ENCODE data around the gene UBAP1. TPM values are rescaled to one million over a fixed set of nuclear protein-coding genes. Genes with fewer than 3 reads are reported as not detected.
"Not testable (repeated sequence)": the region's sequence is repeated elsewhere in the genome, so short reads cannot be mapped to it uniquely, and the experiment has no call there.

UBAP1 gene
- total RNA-seq = 10 to 100 TPM; 18.6 to 52.2 (median 31.7) TPM

GRCh38 chr9:34178436-34179212, at the start of gene UBAP1:
Gene UBAP1 (plus strand): TSS chr9:34179043. CDS start chr9:34220915, 41,872 bp downstream.
- Histone ChIP-seq H3K27ac (peak within 1 kb of the TSS; percentile 94 to 97), H3K4me1 (replicated peaks in 1 of 2) (peaks cover 7 to 9% of the 10 kb centered on the region in 2 donors), H3K4me3 (peak within 1 kb of the TSS; percentile 57 to 89 (median 71))
- peak; percentile 97 to 99 (median 97) for ATAC-seq (replicated peaks in 6 of 8)
- WGBS, 10 experiments = 0 to 8% (median 0%) methylated on average over 1 to 26 of the region's 48 CpGs
- in situ Hi-C loops (cut with MboI; ENCODE audit: low pct_unique_long_range_greater_than_20kb in 2 of 9, low sequenced_read_pairs in 9 of 9, unreplicated experiment in 9 of 9) = no loop called here

GRCh38 chr9:34131571-34131970, 47.3 kb upstream of the UBAP1 start:
- Histone ChIP-seq H3K4me1 (replicated peaks in 1 of 2) (peaks cover 4 to 5% of the 10 kb centered on the region in 2 donors), H3K27ac (no peak overlapping the region), H3K4me3 (no peak overlapping the region)
- in situ Hi-C loops (cut with MboI; ENCODE audit: low pct_unique_long_range_greater_than_20kb in 2 of 9, low sequenced_read_pairs in 9 of 9, unreplicated experiment in 9 of 9) = loop anchor here in 1 of 9 experiments (25.0 kb wide), 1 partner anchor 106 kb away; no protein-coding TSS in a partner anchor
- WGBS, 10 experiments = 67 to 100% (median 81%) methylated on average over 1 to 7 of the region's 7 CpGs
- ATAC-seq (replicated peaks in 6 of 8) = no peak

DNA sequence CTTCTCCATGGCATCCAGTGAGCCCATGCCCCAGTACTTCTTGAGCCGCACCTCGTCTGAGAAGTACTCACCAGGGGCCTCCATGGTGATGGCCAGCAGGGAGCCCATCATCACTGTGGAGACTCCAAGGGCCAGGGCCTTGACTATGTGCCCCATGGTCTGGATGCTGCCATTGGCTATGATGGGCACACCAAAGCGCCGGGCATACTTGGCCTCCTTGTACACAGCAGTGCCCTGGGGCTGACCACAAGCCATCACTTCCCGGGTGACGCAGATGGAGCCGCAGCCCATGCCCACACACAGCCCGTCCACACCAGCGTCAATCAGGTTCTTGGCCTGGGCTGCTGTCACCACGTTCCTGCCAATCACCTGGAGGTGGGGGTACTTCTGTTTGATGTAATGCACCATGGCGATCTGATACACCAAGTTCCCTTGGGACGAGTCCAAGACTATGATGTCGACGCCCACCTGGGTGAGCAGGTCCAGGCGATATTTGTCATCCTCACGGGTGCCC, 45.4 kb upstream of the UBAP1 start:
- Histone ChIP-seq H3K27ac (no peak overlapping the region), H3K4me1 (replicated peaks in 1 of 2) (no peaks in the 10 kb centered on the region), H3K4me3 (no peak overlapping the region)
- 77 to 100% (median 87%) methylated on average over 3 to 10 of the region's 16 CpGs; no CpG with 5 or more reads in 5 of the 10 experiments for WGBS, 10 experiments
- no peak for ATAC-seq (replicated peaks in 6 of 8)
- in situ Hi-C loops (cut with MboI; ENCODE audit: low pct_unique_long_range_greater_than_20kb in 2 of 9, low sequenced_read_pairs in 9 of 9, unreplicated experiment in 9 of 9) = loop anchor here in 1 of 9 experiments (25.0 kb wide), 1 partner anchor 104 kb away; no protein-coding TSS in a partner anchor

GRCh38 chr9:34134521-34134920, 44.3 kb upstream of the UBAP1 start:
- WGBS, 10 experiments = 92 to 97% (median 93%) methylated on average over 4 to 24 of the region's 30 CpGs; no CpG with 5 or more reads in 5 of the 10 experiments
- Histone ChIP-seq H3K27ac (no peak overlapping the region), H3K4me1 (replicated peaks in 1 of 2) (no peaks in the 10 kb centered on the region), H3K4me3 (no peak overlapping the region)
- ATAC-seq (replicated peaks in 6 of 8) = no peak
- in situ Hi-C loops (cut with MboI; ENCODE audit: low pct_unique_long_range_greater_than_20kb in 2 of 9, low sequenced_read_pairs in 9 of 9, unreplicated experiment in 9 of 9) = loop anchor here in 1 of 9 experiments (25.0 kb wide), 1 partner anchor 103 kb away; no protein-coding TSS in a partner anchor

GRCh38 chr9:34138644-34139043, 40.2 kb upstream of the UBAP1 start:
- not testable (repeated sequence) for H3K4me1 ChIP-seq (replicated peaks in 1 of 2); H3K4me3 ChIP-seq; H3K27ac ChIP-seq; ATAC-seq (replicated peaks in 6 of 8)
- WGBS, 10 experiments = 77 to 100% (median 100%) methylated on average over 1 of the region's 1 CpG; no CpG with 5 or more reads in 3 of the 10 experiments
- in situ Hi-C loops (cut with MboI; ENCODE audit: low pct_unique_long_range_greater_than_20kb in 2 of 9, low sequenced_read_pairs in 9 of 9, unreplicated experiment in 9 of 9) = loop anchor here in 1 of 9 experiments (25.0 kb wide), 1 partner anchor 99 kb away; no protein-coding TSS in a partner anchor

GRCh38 chr9:34139477-34140146, 39.2 kb upstream of the UBAP1 start:
- in situ Hi-C loops (cut with MboI; ENCODE audit: low pct_unique_long_range_greater_than_20kb in 2 of 9, low sequenced_read_pairs in 9 of 9, unreplicated experiment in 9 of 9) = loop anchor here in 1 of 9 experiments (25.0 kb wide), 1 partner anchor 98 kb away; no protein-coding TSS in a partner anchor
- 20 to 93% (median 81%) methylated on average over 2 to 5 of the region's 5 CpGs; no CpG with 5 or more reads in 1 of the 10 experiments for WGBS, 10 experiments
- peak in 4 of 8 experiments; percentile 59 to 81 (median 60) for ATAC-seq (replicated peaks in 6 of 8)
- Histone ChIP-seq H3K4me1 (replicated peaks in 1 of 2) (no peaks in the 10 kb centered on the region), H3K4me3 (no peak overlapping the region), H3K27ac (no peak overlapping the region)

GRCh38 chr9:34140853-34141252, 38.0 kb upstream of the UBAP1 start:
- WGBS, 10 experiments = 58 to 100% (median 84%) methylated on average over 1 to 2 of the region's 2 CpGs
- Histone ChIP-seq H3K27ac (no peak overlapping the region), H3K4me3 (no peak overlapping the region), H3K4me1 (replicated peaks in 1 of 2) (peaks cover 0 to 5% of the 10 kb centered on the region in 2 donors)
- no peak for ATAC-seq (replicated peaks in 6 of 8)
- in situ Hi-C loops (cut with MboI; ENCODE audit: low pct_unique_long_range_greater_than_20kb in 2 of 9, low sequenced_read_pairs in 9 of 9, unreplicated experiment in 9 of 9) = loop anchor here in 1 of 9 experiments (25.0 kb wide), 1 partner anchor 96 kb away; no protein-coding TSS in a partner anchor

- ATAC-seq (replicated peaks in 6 of 8) = no peak
- Histone ChIP-seq H3K4me1 (replicated peaks in 1 of 2) (peaks cover 0 to 5% of the 10 kb centered on the region in 2 donors), H3K4me3 (no peak overlapping the region), H3K27ac (no peak overlapping the region)
- in situ Hi-C loops (cut with MboI; ENCODE audit: low pct_unique_long_range_greater_than_20kb in 2 of 9, low sequenced_read_pairs in 9 of 9, unreplicated experiment in 9 of 9) = loop anchor here in 1 of 9 experiments (25.0 kb wide), 1 partner anchor 94 kb away; no protein-coding TSS in a partner anchor
- WGBS, 10 experiments = 33 to 100% (median 67%) methylated on average over 1 to 2 of the region's 2 CpGs; no CpG with 5 or more reads in 6 of the 10 experiments
Measured at GRCh38 chr9:34143116-34143515, 35.7 kb upstream of the UBAP1 start.

GRCh38 chr9:34145165-34145564, 33.7 kb upstream of the UBAP1 start:
- no peak overlapping the region for H3K27ac ChIP-seq
- H3K4me3 ChIP-seq = no peak overlapping the region
- peak in 5 of 8 experiments; percentile 95 to 99 (median 98) for ATAC-seq (replicated peaks in 6 of 8)
- in situ Hi-C loops (cut with MboI; ENCODE audit: low pct_unique_long_range_greater_than_20kb in 2 of 9, low sequenced_read_pairs in 9 of 9, unreplicated experiment in 9 of 9) = loop anchor here in 1 of 9 experiments (25.0 kb wide), 1 partner anchor 92 kb away; no protein-coding TSS in a partner anchor
- H3K4me1 ChIP-seq (replicated peaks in 1 of 2) = peaks cover 0 to 5% of the 10 kb centered on the region in 2 donors
- 30 to 74% (median 59%) methylated on average over 1 to 3 of the region's 3 CpGs; no CpG with 5 or more reads in 6 of the 10 experiments for WGBS, 10 experiments

DNA sequence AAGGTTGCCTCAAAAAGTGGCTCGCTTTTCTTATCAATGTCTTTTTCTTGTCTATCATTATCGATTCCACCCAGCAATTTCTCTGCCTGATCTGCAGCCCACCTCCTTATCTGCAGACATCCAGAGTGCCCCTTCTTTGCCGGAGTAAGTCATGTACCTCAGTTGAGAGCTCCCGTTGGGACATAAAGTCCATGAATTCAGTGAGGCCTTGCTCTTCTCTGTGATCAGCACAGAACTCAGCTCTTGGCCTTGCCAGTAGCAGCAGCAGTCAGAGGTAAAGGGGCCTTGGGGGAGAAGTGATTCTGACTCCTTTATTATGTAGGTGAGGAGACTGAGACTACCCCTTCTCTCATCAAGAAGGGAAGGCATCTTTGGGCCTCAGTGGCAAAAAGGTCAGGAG, 27.4 kb upstream of the UBAP1 start:
- ATAC-seq (replicated peaks in 6 of 8) = no peak

GRCh38 chr9:34154057-34154456, 24.8 kb upstream of the UBAP1 start:
- in situ Hi-C loops (cut with MboI; ENCODE audit: low pct_unique_long_range_greater_than_20kb in 2 of 9, low sequenced_read_pairs in 9 of 9, unreplicated experiment in 9 of 9) = no loop called here
- no peaks in the 10 kb centered on the region for H3K4me1 ChIP-seq (replicated peaks in 1 of 2)
- no peak for ATAC-seq (replicated peaks in 6 of 8)
- H3K4me3 ChIP-seq = no peak overlapping the region
- no peak overlapping the region for H3K27ac ChIP-seq
- WGBS, 10 experiments = 0 to 80% (median 71%) methylated on average over 1 of the region's 1 CpG; no CpG with 5 or more reads in 3 of the 10 experiments

More for the DNA sequence above, 27.4 kb upstream of the UBAP1 start:
- WGBS, 10 experiments = 64 to 100% (median 82%) methylated on average over 1 to 4 of the region's 4 CpGs; no CpG with 5 or more reads in 4 of the 10 experiments
- in situ Hi-C loops (cut with MboI; ENCODE audit: low pct_unique_long_range_greater_than_20kb in 2 of 9, low sequenced_read_pairs in 9 of 9, unreplicated experiment in 9 of 9) = no loop called here
- Histone ChIP-seq H3K27ac (no peak overlapping the region), H3K4me3 (no peak overlapping the region), H3K4me1 (replicated peaks in 1 of 2) (no peaks in the 10 kb centered on the region)

DNA sequence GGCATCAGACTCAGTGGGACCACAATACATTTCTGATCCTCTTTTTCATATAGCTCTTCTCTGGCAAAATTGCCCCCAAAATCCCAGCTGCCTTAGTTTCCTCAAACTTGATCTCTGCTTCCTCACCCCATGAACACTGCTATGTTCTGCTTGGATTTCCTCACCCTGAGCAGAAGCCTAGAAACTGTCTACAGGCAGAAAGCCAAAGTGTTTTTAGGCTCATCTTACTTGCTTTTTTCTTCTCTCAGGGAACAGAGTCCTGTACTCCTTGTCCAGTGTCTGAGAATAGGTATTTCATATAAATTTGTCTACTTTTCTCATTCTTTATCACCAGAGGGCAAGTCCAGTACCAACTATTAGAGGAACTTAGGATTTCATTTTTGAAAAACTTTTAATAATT, 21.5 kb upstream of the UBAP1 start:
- H3K4me1 ChIP-seq (replicated peaks in 1 of 2) = no peaks in the 10 kb centered on the region
- no peak for ATAC-seq (replicated peaks in 6 of 8)
- in situ Hi-C loops (cut with MboI; ENCODE audit: low pct_unique_long_range_greater_than_20kb in 2 of 9, low sequenced_read_pairs in 9 of 9, unreplicated experiment in 9 of 9) = no loop called here
- H3K27ac ChIP-seq = no peak overlapping the region
- no peak overlapping the region for H3K4me3 ChIP-seq
